ENCODE results near the gene CEP164. TPM values are rescaled to one million over a fixed set of nuclear protein-coding genes. Genes with fewer than 3 reads are reported as not detected.

Gene CEP164
- total RNA-seq, 1 donor from 2014 or later = 25.2 TPM

- H3K4me3 ChIP-seq = no peak overlapping the region
- intact Hi-C loops (cut with DNase I) = no loop called here
- H3K27ac ChIP-seq = no peak overlapping the region
- DNase-seq = peak; percentile 72
- no peaks in the 10 kb centered on the region for H3K4me1 ChIP-seq
- peak; percentile 46 for TF ChIP-seq CTCF (IDR thresholded peaks at IDR 0.05)
- peak; percentile 84 for ATAC-seq
- H3K36me3 ChIP-seq = no peaks in the 10 kb centered on the region
- H3K27me3 ChIP-seq = no peaks in the 10 kb centered on the region
- no peaks in the 10 kb centered on the region for H3K9me3 ChIP-seq
Observed at GRCh38 chr11:117443266-117444186, 115.9 kb downstream of the CEP164 start.

GRCh38 chr11:117444256-117444655, 116.6 kb downstream of the CEP164 start:
- Histone ChIP-seq H3K4me1 (no peaks in the 10 kb centered on the region), H3K27me3 (no peaks in the 10 kb centered on the region), H3K36me3 (no peaks in the 10 kb centered on the region), H3K9me3 (no peaks in the 10 kb centered on the region), H3K27ac (no peak overlapping the region), H3K4me3 (no peak overlapping the region)
- intact Hi-C loops (cut with DNase I) = no loop called here
- no peak for DNase-seq
- ATAC-seq = no peak
- TF ChIP-seq CTCF (IDR thresholded peaks at IDR 0.05) = no peak

- Histone ChIP-seq H3K27me3 (no peaks in the 10 kb centered on the region), H3K36me3 (no peaks in the 10 kb centered on the region), H3K27ac (no peak overlapping the region), H3K4me1 (no peaks in the 10 kb centered on the region), H3K9me3 (no peaks in the 10 kb centered on the region), H3K4me3 (no peak overlapping the region)
- no peak for TF ChIP-seq CTCF (IDR thresholded peaks at IDR 0.05)
- DNase-seq = no peak
- intact Hi-C loops (cut with DNase I) = no loop called here
- no peak for ATAC-seq
Observed at GRCh38 chr11:117444711-117445658, 117.3 kb downstream of the CEP164 start.

GRCh38 chr11:117449111-117449693, 121.5 kb downstream of the CEP164 start:
- no peaks in the 10 kb centered on the region for H3K36me3 ChIP-seq
- no peaks in the 10 kb centered on the region for H3K4me1 ChIP-seq
- no peak for ATAC-seq
- intact Hi-C loops (cut with DNase I) = no loop called here
- H3K4me3 ChIP-seq = no peak overlapping the region
- DNase-seq = peak; percentile 32
- H3K9me3 ChIP-seq = no peaks in the 10 kb centered on the region
- TF ChIP-seq CTCF (IDR thresholded peaks at IDR 0.05) = no peak
- no peak overlapping the region for H3K27ac ChIP-seq
- no peaks in the 10 kb centered on the region for H3K27me3 ChIP-seq

- intact Hi-C loops (cut with DNase I) = no loop called here
- no peaks in the 10 kb centered on the region for H3K9me3 ChIP-seq
- H3K27me3 ChIP-seq = no peaks in the 10 kb centered on the region
- no peak for ATAC-seq
- TF ChIP-seq CTCF (IDR thresholded peaks at IDR 0.05) = no peak
- H3K4me3 ChIP-seq = no peak overlapping the region
- no peaks in the 10 kb centered on the region for H3K4me1 ChIP-seq
- H3K27ac ChIP-seq = no peak overlapping the region
- DNase-seq = no peak
- no peaks in the 10 kb centered on the region for H3K36me3 ChIP-seq
Observed at GRCh38 chr11:117453886-117454563, 126.4 kb downstream of the CEP164 start.
